Measurements from ENCODE around the gene CBX4. TPM values are rescaled to one million over a fixed set of nuclear protein-coding genes. Genes with fewer than 3 reads are reported as not detected.

The CBX4 gene
- total and polyA plus RNA-seq, 4 experiments from 2014 or later = 1.2 to 65.7 (median 37.2) TPM

GRCh38 chr17:79786930-79787643 is 52.2 kb downstream of the CBX4 start:
- POLR2A ChIA-PET (ENCODE audit: partially characterized antibody) = interaction anchor here (1.2 kb wide), 1 partner anchor 53 kb away, joined by 3 read pairs; the partner anchor contains the start of gene CBX4
- H3K9me3 ChIP-seq (ENCODE audit: control insufficient read depth in 1 of 2, low read length in 2 of 2) = no peaks in the 10 kb centered on the region
- Mint-ChIP-seq H3K36me3 (no peaks in the 10 kb centered on the region), H3K9me3 (peaks cover 0 to 1% (median 0%) of the 10 kb centered on the region in 8 donors), H3K4me1 (peaks cover 2 to 11% (median 4%) of the 10 kb centered on the region in 4 donors), H3K27me3 (peaks cover 29 to 50% of the 10 kb centered on the region in 2 donors), H3K4me3 (no peak overlapping the region), H3K27ac (no peak overlapping the region)
- peaks cover 25% of the 10 kb centered on the region for H3K4me1 ChIP-seq (ENCODE audit: insufficient read depth, low read length)
- no peak overlapping the region for H3K27ac ChIP-seq (ENCODE audit: low read depth, low read length)
- CTCF ChIA-PET (ENCODE audit: partially characterized antibody) = interaction anchor here (1.4 to 2.0 kb wide), 3 partner anchors 10 to 207 kb away, joined by 4 to 6 read pairs (median 4); partner anchors contain the start of gene CBX8
- H3K4me3 ChIP-seq (ENCODE audit: low read length in 2 of 2) = no peak overlapping the region
- intact Hi-C loops (cut with micrococcal nuclease) = no loop called here
- H3K36me3 ChIP-seq (ENCODE audit: insufficient read depth, low read length) = no peaks in the 10 kb centered on the region
- no peak for DNase-seq
- H3K27me3 ChIP-seq (ENCODE audit: insufficient read depth, low read length) = peaks cover 19% of the 10 kb centered on the region

- CTCF ChIA-PET (ENCODE audit: partially characterized antibody) = interaction anchor here (1.4 to 2.0 kb wide), 3 partner anchors 11 to 207 kb away, joined by 4 to 6 read pairs (median 4); partner anchors contain the start of gene CBX8
- Histone ChIP-seq H3K36me3 (ENCODE audit: insufficient read depth, low read length) (no peaks in the 10 kb centered on the region), H3K4me1 (ENCODE audit: insufficient read depth, low read length) (peaks cover 16% of the 10 kb centered on the region), H3K27me3 (ENCODE audit: insufficient read depth, low read length) (peaks cover 11% of the 10 kb centered on the region), H3K9me3 (ENCODE audit: control insufficient read depth in 1 of 2, low read length in 2 of 2) (no peaks in the 10 kb centered on the region), H3K4me3 (ENCODE audit: low read length in 2 of 2) (no peak overlapping the region), H3K27ac (ENCODE audit: low read depth, low read length) (no peak overlapping the region)
- Mint-ChIP-seq H3K4me1 (peaks cover 2 to 11% (median 3%) of the 10 kb centered on the region in 4 donors), H3K36me3 (no peaks in the 10 kb centered on the region), H3K27ac (no peak overlapping the region), H3K27me3 (peaks cover 33 to 52% of the 10 kb centered on the region in 2 donors), H3K9me3 (no peaks in the 10 kb centered on the region), H3K4me3 (no peak overlapping the region)
- intact Hi-C loops (cut with micrococcal nuclease) = no loop called here
- POLR2A ChIA-PET (ENCODE audit: partially characterized antibody) = interaction anchor here (1.2 kb wide), 1 partner anchor 53 kb away, joined by 3 read pairs; the partner anchor contains the start of gene CBX4
- no peak for DNase-seq
These were observed 53.1 kb downstream of the CBX4 start for GRCh38 chr17:79785900-79786810.

GRCh38 chr17:79785017-79785899 is 54.0 kb downstream of the CBX4 start:
- no peaks in the 10 kb centered on the region for H3K36me3 Mint-ChIP-seq

GRCh38 chr17:79784353-79785016 is 54.8 kb downstream of the CBX4 start:
- Mint-ChIP-seq H3K9me3 (peaks cover 0 to under 1% (median 0%) of the 10 kb centered on the region in 8 donors), H3K36me3 (no peaks in the 10 kb centered on the region), H3K27me3 (peaks cover 34 to 62% of the 10 kb centered on the region in 2 donors), H3K4me1 (peaks cover 0 to 14% (median 2%) of the 10 kb centered on the region in 4 donors), H3K4me3 (no peak overlapping the region), H3K27ac (no peak overlapping the region)
- ChIA-PET CTCF (ENCODE audit: partially characterized antibody) (no interaction called here), POLR2A (ENCODE audit: partially characterized antibody) (no interaction called here)
- H3K9me3 ChIP-seq (ENCODE audit: control insufficient read depth in 1 of 2, low read length in 2 of 2) = no peaks in the 10 kb centered on the region
- intact Hi-C loops (cut with micrococcal nuclease) = no loop called here
- H3K4me3 ChIP-seq (ENCODE audit: low read length in 2 of 2) = no peak overlapping the region
- H3K27ac ChIP-seq (ENCODE audit: low read depth, low read length) = no peak overlapping the region
- no peaks in the 10 kb centered on the region for H3K36me3 ChIP-seq (ENCODE audit: insufficient read depth, low read length)
- H3K27me3 ChIP-seq (ENCODE audit: insufficient read depth, low read length) = no peaks in the 10 kb centered on the region
- DNase-seq = no peak
- peaks cover 2% of the 10 kb centered on the region for H3K4me1 ChIP-seq (ENCODE audit: insufficient read depth, low read length)

More at GRCh38 chr17:79785017-79785899, 54.0 kb downstream of the CBX4 start:
- CTCF ChIA-PET (ENCODE audit: partially characterized antibody) = no interaction called here
- Histone ChIP-seq H3K9me3 (ENCODE audit: control insufficient read depth in 1 of 2, low read length in 2 of 2) (no peaks in the 10 kb centered on the region), H3K27ac (ENCODE audit: low read depth, low read length) (no peak overlapping the region), H3K4me3 (ENCODE audit: low read length in 2 of 2) (no peak overlapping the region), H3K4me1 (ENCODE audit: insufficient read depth, low read length) (peaks cover 8% of the 10 kb centered on the region), H3K36me3 (ENCODE audit: insufficient read depth, low read length) (no peaks in the 10 kb centered on the region), H3K27me3 (ENCODE audit: insufficient read depth, low read length) (peaks cover 2% of the 10 kb centered on the region)
- POLR2A ChIA-PET (ENCODE audit: partially characterized antibody) = no interaction called here
- H3K9me3 Mint-ChIP-seq = no peaks in the 10 kb centered on the region
- H3K27ac Mint-ChIP-seq = no peak overlapping the region
- intact Hi-C loops (cut with micrococcal nuclease) = no loop called here
- peaks cover 0 to 11% (median 0%) of the 10 kb centered on the region in 4 donors for H3K4me1 Mint-ChIP-seq
- H3K27me3 Mint-ChIP-seq = peaks cover 30 to 55% of the 10 kb centered on the region in 2 donors
- no peak for DNase-seq
- no peak overlapping the region for H3K4me3 Mint-ChIP-seq

- H3K9me3 Mint-ChIP-seq = peaks cover 0 to 1% (median 0%) of the 10 kb centered on the region in 8 donors
- no peak overlapping the region for H3K27ac Mint-ChIP-seq
- H3K27me3 Mint-ChIP-seq = peaks cover 37 to 60% of the 10 kb centered on the region in 2 donors
- H3K27me3 ChIP-seq (ENCODE audit: insufficient read depth, low read length) = no peaks in the 10 kb centered on the region
- H3K9me3 ChIP-seq (ENCODE audit: control insufficient read depth in 1 of 2, low read length in 2 of 2) = no peaks in the 10 kb centered on the region
- POLR2A ChIA-PET (ENCODE audit: partially characterized antibody) = no interaction called here
- DNase-seq = no peak
- CTCF ChIA-PET (ENCODE audit: partially characterized antibody) = no interaction called here
- no peak overlapping the region for H3K4me3 ChIP-seq (ENCODE audit: low read length in 2 of 2)
- H3K27ac ChIP-seq (ENCODE audit: low read depth, low read length) = no peak overlapping the region
- no peaks in the 10 kb centered on the region for H3K36me3 ChIP-seq (ENCODE audit: insufficient read depth, low read length)
- no peaks in the 10 kb centered on the region for H3K36me3 Mint-ChIP-seq
- no peak overlapping the region for H3K4me3 Mint-ChIP-seq
- H3K4me1 ChIP-seq (ENCODE audit: insufficient read depth, low read length) = peaks cover 3% of the 10 kb centered on the region
- intact Hi-C loops (cut with micrococcal nuclease) = no loop called here
- peaks cover 0 to 14% (median 4%) of the 10 kb centered on the region in 4 donors for H3K4me1 Mint-ChIP-seq
These were observed 55.3 kb downstream of the CBX4 start for GRCh38 chr17:79783891-79784290.
